H1 (cell line): Measurements from ENCODE around the gene NACAD. TPM values are rescaled to one million over a fixed set of nuclear protein-coding genes. Genes with fewer than 3 reads are reported as not detected.

Experiments
- polyA plus RNA-seq, 7 experiments: library from polyadenylated mRNA; depleted of rRNA in 3 of 7; stranded (reverse) in 5 of 7; unstranded in 2 of 7; fragments of >200 nt in 5 of 7; fragments of 200-250 nt in 2 of 7; gene quantifications; 1 replicate in 5 of 7; 2 replicates in 1 of 7; 4 replicates in 1 of 7; pipeline versions ENCODE4 v1.2.1 to v1.2.3, GENCODE V29; 2011 to 2013; ENCODE audit warnings: missing spikeins in 2 of 7, mixed read lengths in 2 of 7
- total RNA-seq: library from RNA; stranded (reverse); fragmentation: NEBNext Ultra II Directional; extraction: Animal tissue kit (Norgen Biotek cat#: 25700); gene quantifications from 2 replicates; pipeline ENCODE4 v1.2.1, GENCODE V29; 2021
- TF ChIP-seq, protein P1 (sequence below): fragments of 300-600 bp; sonication (generic); IDR thresholded peaks from 2 replicates; pipeline ENCODE4 v1.7.1; 2012; ENCODE audit warnings: low read length, moderate library complexity, mild to moderate bottlenecking, inconsistent platforms; ENCODE audit not compliant: insufficient replicate concordance

Gene NACAD
- total and polyA plus RNA-seq, 2 of the 8 experiments (the other 6 are each of a cell fraction or from before 2014, with no cell fraction given), result 1.3 to 6.0 TPM

DNA sequence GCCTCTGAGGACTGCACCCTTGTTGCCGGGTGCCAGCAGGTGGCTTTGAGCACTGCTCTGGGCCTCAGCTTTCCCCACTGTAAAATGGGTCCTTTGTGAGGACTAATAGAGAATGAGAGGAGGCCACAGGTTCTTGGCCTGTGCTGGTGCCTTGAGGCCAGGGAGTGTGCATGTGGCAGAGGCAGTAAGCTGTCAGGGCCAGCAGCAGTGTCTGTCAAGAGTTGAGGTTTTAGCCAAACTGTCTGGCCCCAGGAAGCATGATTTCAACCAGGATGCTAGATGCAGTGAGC, 13.5 kb downstream of the NACAD start (continued):
- TF ChIP-seq, protein P1, sequence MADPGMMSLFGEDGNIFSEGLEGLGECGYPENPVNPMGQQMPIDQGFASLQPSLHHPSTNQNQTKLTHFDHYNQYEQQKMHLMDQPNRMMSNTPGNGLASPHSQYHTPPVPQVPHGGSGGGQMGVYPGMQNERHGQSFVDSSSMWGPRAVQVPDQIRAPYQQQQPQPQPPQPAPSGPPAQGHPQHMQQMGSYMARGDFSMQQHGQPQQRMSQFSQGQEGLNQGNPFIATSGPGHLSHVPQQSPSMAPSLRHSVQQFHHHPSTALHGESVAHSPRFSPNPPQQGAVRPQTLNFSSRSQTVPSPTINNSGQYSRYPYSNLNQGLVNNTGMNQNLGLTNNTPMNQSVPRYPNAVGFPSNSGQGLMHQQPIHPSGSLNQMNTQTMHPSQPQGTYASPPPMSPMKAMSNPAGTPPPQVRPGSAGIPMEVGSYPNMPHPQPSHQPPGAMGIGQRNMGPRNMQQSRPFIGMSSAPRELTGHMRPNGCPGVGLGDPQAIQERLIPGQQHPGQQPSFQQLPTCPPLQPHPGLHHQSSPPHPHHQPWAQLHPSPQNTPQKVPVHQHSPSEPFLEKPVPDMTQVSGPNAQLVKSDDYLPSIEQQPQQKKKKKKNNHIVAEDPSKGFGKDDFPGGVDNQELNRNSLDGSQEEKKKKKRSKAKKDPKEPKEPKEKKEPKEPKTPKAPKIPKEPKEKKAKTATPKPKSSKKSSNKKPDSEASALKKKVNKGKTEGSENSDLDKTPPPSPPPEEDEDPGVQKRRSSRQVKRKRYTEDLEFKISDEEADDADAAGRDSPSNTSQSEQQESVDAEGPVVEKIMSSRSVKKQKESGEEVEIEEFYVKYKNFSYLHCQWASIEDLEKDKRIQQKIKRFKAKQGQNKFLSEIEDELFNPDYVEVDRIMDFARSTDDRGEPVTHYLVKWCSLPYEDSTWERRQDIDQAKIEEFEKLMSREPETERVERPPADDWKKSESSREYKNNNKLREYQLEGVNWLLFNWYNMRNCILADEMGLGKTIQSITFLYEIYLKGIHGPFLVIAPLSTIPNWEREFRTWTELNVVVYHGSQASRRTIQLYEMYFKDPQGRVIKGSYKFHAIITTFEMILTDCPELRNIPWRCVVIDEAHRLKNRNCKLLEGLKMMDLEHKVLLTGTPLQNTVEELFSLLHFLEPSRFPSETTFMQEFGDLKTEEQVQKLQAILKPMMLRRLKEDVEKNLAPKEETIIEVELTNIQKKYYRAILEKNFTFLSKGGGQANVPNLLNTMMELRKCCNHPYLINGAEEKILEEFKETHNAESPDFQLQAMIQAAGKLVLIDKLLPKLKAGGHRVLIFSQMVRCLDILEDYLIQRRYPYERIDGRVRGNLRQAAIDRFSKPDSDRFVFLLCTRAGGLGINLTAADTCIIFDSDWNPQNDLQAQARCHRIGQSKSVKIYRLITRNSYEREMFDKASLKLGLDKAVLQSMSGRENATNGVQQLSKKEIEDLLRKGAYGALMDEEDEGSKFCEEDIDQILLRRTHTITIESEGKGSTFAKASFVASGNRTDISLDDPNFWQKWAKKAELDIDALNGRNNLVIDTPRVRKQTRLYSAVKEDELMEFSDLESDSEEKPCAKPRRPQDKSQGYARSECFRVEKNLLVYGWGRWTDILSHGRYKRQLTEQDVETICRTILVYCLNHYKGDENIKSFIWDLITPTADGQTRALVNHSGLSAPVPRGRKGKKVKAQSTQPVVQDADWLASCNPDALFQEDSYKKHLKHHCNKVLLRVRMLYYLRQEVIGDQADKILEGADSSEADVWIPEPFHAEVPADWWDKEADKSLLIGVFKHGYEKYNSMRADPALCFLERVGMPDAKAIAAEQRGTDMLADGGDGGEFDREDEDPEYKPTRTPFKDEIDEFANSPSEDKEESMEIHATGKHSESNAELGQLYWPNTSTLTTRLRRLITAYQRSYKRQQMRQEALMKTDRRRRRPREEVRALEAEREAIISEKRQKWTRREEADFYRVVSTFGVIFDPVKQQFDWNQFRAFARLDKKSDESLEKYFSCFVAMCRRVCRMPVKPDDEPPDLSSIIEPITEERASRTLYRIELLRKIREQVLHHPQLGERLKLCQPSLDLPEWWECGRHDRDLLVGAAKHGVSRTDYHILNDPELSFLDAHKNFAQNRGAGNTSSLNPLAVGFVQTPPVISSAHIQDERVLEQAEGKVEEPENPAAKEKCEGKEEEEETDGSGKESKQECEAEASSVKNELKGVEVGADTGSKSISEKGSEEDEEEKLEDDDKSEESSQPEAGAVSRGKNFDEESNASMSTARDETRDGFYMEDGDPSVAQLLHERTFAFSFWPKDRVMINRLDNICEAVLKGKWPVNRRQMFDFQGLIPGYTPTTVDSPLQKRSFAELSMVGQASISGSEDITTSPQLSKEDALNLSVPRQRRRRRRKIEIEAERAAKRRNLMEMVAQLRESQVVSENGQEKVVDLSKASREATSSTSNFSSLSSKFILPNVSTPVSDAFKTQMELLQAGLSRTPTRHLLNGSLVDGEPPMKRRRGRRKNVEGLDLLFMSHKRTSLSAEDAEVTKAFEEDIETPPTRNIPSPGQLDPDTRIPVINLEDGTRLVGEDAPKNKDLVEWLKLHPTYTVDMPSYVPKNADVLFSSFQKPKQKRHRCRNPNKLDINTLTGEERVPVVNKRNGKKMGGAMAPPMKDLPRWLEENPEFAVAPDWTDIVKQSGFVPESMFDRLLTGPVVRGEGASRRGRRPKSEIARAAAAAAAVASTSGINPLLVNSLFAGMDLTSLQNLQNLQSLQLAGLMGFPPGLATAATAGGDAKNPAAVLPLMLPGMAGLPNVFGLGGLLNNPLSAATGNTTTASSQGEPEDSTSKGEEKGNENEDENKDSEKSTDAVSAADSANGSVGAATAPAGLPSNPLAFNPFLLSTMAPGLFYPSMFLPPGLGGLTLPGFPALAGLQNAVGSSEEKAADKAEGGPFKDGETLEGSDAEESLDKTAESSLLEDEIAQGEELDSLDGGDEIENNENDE, result no peak
- TF ChIP-seq, all 59 proteins: peak for 0
